ENCODE data around the gene MAN1A1. TPM values are rescaled to one million over a fixed set of nuclear protein-coding genes. Genes with fewer than 3 reads are reported as not detected.
A peak's percentile ranks its signal among the peaks of the same experiment; 100 is the strongest.

The MAN1A1 gene
- polyA plus RNA-seq, 3 donors, result 11.0 to 20.4 (median 16.1) TPM

DNA sequence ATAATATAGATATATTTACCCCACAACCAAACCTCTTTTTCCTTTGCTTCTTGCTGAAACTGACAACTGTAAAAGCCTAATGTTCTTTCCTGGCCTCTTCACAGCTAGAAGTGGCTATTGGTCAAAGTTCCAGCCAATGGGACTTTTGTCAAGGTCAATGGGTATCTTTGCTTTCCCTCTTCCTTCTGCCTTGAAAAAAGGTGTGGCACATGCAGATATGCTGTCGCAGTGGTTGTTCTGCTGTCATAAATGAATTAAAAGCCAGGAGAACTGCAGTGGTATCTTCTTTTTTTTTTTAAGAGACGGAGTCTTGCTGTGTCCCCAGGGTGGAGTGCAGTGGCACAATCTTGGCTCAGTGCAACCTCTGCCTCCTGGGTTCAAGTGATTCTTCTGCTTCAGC is 29.9 kb downstream of the MAN1A1 start:
- no peak overlapping the region for H3K4me3 Mint-ChIP-seq
- H3K27me3 Mint-ChIP-seq (ENCODE audit: low read depth in 3 of 3), result no peaks in the 10 kb centered on the region
- DNase-seq, result no peak
- H2AFZ ChIP-seq (ENCODE audit: insufficient read depth, low read depth, low read length, poor library complexity, severe bottlenecking), result no peak overlapping the region
- H3K4me3 ChIP-seq (replicated peaks in 1 of 3; ENCODE audit: low read depth in 2 of 3, low read length in 3 of 3), result no peak overlapping the region
- H3K9me3 ChIP-seq (replicated peaks in 1 of 2; ENCODE audit: control insufficient read depth in 1 of 2, insufficient read depth in 1 of 2, low read length in 2 of 2), result no peaks in the 10 kb centered on the region
- WGBS (ENCODE audit: insufficient coverage), result 100% methylated on average over 2 of the region's 2 CpGs
- peak overlapping the region in 1 of 7 donors; percentile 35 for H3K27ac Mint-ChIP-seq
- intact Hi-C loops (cut with micrococcal nuclease), result no loop called here
- no peak overlapping the region for H3K9ac ChIP-seq (ENCODE audit: insufficient read depth, low read length, poor library complexity, severe bottlenecking)
- H4K20me1 ChIP-seq (ENCODE audit: insufficient read depth, low read length), result peaks cover 5% of the 10 kb centered on the region
- H3K4me1 ChIP-seq (ENCODE audit: control insufficient read depth in 1 of 2, insufficient read depth in 2 of 2, low read length in 2 of 2), result peaks cover 7 to 9% of the 10 kb centered on the region in 2 donors
- H3K79me2 ChIP-seq (ENCODE audit: insufficient read depth, low read length), result peaks cover 3% of the 10 kb centered on the region
- H3K4me2 ChIP-seq (replicated peaks; ENCODE audit: extremely low read depth, low read length, poor library complexity, severe bottlenecking), result no peak overlapping the region
- peaks cover 20% of the 10 kb centered on the region for H3K4me1 Mint-ChIP-seq
- H3K9me3 Mint-ChIP-seq, result no peaks in the 10 kb centered on the region
- no peaks in the 10 kb centered on the region for H3K36me3 ChIP-seq (replicated peaks in 1 of 2; ENCODE audit: control insufficient read depth in 1 of 2, insufficient read depth in 2 of 2, low read length in 2 of 2)
- no peaks in the 10 kb centered on the region for H3K27me3 ChIP-seq (ENCODE audit: control insufficient read depth in 2 of 2, insufficient read depth in 2 of 2, low read length in 2 of 2)
- TF ChIP-seq CTCF (IDR thresholded peaks at IDR 0.05), result no peak
- H3K27ac ChIP-seq (ENCODE audit: low read depth in 1 of 2, low read length in 2 of 2), result no peak overlapping the region
- no peaks in the 10 kb centered on the region for H3K36me3 Mint-ChIP-seq

DNA sequence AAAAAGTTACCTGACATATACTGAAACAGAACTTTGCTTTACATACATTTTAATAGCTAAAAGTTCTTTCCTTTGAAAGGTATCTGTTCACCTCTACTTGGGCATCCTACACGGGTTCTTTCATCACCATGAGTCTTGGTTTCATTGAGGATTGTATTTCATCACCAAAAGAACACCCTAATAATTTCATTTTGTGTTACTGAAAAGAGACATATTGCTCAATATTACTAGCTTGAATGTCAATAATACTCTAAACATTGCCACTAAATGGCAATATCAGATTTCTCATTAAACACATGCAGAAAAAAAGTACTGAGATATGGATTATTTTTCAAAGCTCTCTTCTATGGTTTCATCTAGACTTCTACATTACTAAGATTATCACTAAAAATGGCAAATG is 30.8 kb downstream of the MAN1A1 start:
- Histone ChIP-seq H3K4me2 (replicated peaks; ENCODE audit: extremely low read depth, low read length, poor library complexity, severe bottlenecking) (no peak overlapping the region), H3K9me3 (replicated peaks in 1 of 2; ENCODE audit: control insufficient read depth in 1 of 2, insufficient read depth in 1 of 2, low read length in 2 of 2) (no peaks in the 10 kb centered on the region), H3K9ac (ENCODE audit: insufficient read depth, low read length, poor library complexity, severe bottlenecking) (no peak overlapping the region), H3K4me1 (ENCODE audit: control insufficient read depth in 1 of 2, insufficient read depth in 2 of 2, low read length in 2 of 2) (peaks cover 17 to 19% of the 10 kb centered on the region in 2 donors), H2AFZ (ENCODE audit: insufficient read depth, low read depth, low read length, poor library complexity, severe bottlenecking) (no peak overlapping the region), H3K27me3 (ENCODE audit: control insufficient read depth in 2 of 2, insufficient read depth in 2 of 2, low read length in 2 of 2) (no peaks in the 10 kb centered on the region), H3K27ac (ENCODE audit: low read depth in 1 of 2, low read length in 2 of 2) (no peak overlapping the region), H3K79me2 (ENCODE audit: insufficient read depth, low read length) (peaks cover 7% of the 10 kb centered on the region), H3K36me3 (replicated peaks in 1 of 2; ENCODE audit: control insufficient read depth in 1 of 2, insufficient read depth in 2 of 2, low read length in 2 of 2) (no peaks in the 10 kb centered on the region), H3K4me3 (replicated peaks in 1 of 3; ENCODE audit: low read depth in 2 of 3, low read length in 3 of 3) (no peak overlapping the region), H4K20me1 (ENCODE audit: insufficient read depth, low read length) (no peaks in the 10 kb centered on the region)
- WGBS (ENCODE audit: insufficient coverage), result no CpG with 5 or more reads among the region's 1 CpG
- Mint-ChIP-seq H3K27ac (no peak overlapping the region), H3K9me3 (no peaks in the 10 kb centered on the region), H3K27me3 (ENCODE audit: low read depth in 3 of 3) (peaks cover 0 to 2% (median 1%) of the 10 kb centered on the region in 3 donors), H3K36me3 (peaks cover 0 to 4% of the 10 kb centered on the region in 2 donors), H3K4me3 (no peak overlapping the region), H3K4me1 (peaks cover 29% of the 10 kb centered on the region)
- no peak for TF ChIP-seq CTCF (IDR thresholded peaks at IDR 0.05)
- intact Hi-C loops (cut with micrococcal nuclease), result no loop called here
- DNase-seq, result no peak

Measured in CD14-positive monocyte (primary cell).